Effector CD4-positive, alpha-beta T cell (primary cell): Measurements from ENCODE around the gene SGTA.

ENCODE experiments used
- DNase-seq: peaks from one replicate; pipeline ENCODE4 v3.0.0-alpha.2; 2020

Gene SGTA

DNA sequence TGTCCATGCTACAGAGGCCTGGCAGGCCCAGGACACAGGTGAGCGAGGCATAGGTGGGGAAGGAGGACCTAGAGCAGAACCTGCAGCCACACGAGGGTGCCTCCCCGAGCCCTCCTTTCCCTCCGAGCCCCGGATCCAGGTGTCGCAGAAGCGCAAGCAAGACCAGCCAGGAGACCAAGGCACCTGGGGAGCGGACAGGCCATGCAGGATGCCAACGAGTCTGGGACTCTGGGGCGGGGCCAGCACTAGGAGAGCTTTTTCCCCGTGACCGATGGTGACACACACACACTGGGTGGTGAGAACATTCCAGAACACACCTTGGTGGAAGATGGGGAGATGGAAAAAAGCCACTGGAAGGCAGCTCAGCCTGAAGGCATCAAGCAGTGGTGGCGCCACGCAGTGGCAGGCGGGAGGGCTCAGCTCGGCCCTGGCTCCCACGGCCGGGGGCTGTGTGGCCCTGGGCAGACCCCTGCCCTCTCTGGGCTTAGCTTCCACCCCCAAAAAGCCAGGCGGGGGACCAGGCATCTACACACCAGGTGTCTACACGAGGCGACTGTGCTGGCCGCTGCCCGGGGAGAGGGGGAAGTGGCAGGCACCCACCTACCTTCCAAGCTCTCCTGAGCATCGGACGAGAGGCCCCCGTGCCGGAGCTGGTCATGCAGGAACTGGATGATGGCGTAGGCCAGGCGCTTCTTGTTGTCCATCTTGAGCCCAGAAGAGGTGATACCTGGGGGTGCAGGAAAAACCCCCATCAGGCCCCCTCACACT, 14.5 kb downstream of the SGTA start:
- DNase-seq: no peak

DNA sequence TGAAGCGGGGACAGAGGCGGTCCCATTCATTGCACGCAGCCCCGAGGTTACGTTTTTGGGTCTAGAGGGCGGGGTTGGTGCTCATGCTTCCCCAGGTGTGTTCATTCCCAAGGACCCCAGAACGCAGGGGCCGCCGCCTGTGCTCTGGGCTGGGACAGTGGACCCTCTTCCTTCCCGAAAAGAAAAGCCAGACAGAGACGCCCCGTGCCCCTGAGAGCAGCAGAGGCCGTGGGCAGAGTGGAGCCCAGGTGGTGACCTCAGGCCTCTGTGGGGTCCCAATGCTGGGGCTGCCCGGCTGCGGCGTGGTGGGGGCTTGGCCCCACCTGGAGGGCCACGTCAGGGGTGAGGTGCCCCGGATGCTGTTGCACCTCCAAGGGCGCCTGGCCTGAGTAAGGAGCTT, 15.4 kb downstream of the SGTA start:
- DNase-seq: no peak

DNA sequence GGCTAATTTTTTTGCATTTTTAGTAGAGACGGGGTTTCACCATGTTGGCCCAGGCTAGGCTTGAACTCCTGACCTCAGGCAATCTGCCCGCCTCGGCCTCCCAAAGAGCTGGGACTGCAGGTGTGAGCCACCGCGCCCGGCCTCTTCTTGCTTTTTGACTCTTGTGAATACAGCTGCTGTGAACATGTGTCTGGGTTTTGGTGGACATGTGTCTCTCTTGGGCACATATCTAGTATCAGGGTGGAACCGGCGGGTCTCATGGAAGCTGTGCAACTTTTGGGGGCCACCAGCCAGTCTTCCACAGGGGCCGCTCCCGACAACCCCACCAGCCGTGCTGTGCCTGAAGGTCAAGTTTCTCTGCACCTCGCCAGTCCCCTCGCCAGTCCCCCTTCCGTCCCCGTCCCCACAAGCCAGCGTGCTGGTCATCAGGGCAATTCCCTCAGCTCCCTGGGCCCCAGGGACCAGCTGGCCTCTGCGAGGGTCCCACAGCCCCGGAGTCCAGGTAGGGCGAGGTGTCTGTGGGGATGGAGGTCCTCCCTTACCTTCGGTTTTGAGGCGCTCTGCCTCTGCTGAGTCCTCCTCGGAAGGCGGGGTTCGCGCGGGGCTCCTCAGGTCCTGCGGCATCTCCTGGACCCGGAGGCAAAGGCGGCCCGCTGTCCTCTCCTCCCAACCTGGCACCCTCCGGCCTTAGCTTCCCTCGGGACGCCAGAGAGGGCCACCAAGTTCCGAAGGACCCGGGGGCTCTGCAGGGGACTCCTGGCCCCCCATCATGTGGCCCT, 16.3 kb downstream of the SGTA start:
- DNase-seq: no peak

DNA sequence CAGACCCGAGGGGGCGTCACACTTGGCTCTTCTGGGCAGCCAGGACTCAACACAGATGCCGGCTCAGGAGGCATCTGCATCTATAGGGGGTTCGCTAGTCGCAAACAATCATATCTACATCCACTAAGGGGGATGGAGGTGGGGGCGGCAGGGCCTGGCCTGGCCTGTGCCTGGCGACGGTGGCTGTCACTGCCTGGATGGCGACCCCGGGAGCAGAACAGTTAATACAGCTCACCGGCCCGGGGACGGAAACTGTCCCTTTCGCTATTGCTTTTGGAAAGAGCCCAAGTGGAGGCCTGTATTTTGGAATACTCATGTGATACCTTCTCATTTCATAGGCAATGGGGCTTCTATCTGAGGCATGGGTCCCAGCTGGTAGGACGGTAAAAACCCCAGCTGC, 17.7 kb downstream of the SGTA start:
- no peak for DNase-seq

DNA sequence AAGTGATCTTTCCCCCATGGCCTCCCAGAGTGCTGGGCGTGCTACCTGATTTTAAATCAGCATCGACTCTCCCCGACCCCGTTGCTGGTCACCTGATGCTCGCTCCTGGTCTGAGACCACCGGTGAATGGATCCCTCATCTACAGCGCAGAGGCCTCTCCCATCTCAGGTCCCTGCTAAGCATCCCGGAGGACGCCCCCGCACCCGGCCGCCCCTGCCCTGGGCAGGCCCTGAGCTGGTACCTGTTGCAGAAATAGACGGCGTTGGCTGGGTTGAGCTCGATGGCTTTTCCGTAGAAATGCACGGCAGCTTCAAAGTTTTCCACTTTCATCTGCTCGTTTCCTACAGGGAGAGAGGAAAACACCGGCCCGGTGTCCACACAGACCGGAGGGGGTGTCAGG, 18.1 kb downstream of the SGTA start:
- DNase-seq: no peak

DNA sequence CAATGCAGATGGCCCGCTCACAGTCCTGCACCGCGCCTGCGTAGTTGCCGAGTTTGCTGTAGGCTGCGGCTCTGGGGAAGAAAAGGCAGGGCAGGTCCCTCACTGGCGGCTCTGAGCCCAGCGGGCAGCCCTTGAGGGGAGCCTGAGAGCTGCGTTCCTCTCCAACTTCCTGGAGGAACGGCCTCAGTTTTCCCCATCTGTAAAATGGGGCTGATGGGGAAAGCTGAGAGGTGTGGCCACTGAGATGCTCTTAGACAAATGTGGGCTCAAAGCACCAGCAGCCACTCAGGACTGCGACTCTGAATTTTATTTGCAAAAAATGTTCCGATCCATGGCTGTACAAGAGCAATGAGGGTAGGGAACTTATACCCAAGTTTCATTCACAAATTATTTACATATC, 19.4 kb downstream of the SGTA start:
- DNase-seq: no peak

DNA sequence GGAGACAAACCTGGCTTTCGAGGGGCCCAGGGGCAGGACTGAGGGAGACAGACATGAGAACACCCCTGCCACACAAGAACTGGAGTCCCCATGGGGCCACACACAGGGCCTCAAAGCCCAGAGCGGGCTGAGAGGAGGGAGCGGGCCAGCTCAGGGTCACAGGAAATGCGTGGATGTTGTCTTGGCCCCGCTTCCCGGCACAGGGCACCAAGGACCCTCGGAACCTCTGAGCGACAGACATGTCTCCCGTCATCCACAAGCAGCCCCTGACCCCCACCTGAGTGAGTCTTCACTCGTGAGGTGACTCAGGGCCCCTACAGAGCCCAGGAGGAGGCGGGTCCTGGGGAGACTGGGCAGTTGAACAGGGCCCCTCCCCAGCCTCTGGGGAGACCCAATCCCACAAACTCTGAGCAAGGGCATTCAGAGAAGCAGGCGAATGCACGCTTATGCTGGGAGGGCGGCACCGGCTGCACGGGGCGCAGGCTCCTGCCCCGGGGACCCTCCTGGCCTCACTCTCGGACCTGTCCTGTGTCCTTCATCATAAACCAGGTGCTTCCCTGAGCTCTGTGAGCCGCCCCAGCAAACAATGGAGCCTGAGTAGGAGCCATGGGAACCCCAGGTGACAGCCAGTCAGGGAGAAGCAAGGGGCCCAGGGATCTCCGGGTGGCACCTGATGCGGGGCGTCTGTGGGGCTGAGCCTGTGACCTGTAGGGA, 20.1 kb downstream of the SGTA start:
- no peak for DNase-seq

DNA sequence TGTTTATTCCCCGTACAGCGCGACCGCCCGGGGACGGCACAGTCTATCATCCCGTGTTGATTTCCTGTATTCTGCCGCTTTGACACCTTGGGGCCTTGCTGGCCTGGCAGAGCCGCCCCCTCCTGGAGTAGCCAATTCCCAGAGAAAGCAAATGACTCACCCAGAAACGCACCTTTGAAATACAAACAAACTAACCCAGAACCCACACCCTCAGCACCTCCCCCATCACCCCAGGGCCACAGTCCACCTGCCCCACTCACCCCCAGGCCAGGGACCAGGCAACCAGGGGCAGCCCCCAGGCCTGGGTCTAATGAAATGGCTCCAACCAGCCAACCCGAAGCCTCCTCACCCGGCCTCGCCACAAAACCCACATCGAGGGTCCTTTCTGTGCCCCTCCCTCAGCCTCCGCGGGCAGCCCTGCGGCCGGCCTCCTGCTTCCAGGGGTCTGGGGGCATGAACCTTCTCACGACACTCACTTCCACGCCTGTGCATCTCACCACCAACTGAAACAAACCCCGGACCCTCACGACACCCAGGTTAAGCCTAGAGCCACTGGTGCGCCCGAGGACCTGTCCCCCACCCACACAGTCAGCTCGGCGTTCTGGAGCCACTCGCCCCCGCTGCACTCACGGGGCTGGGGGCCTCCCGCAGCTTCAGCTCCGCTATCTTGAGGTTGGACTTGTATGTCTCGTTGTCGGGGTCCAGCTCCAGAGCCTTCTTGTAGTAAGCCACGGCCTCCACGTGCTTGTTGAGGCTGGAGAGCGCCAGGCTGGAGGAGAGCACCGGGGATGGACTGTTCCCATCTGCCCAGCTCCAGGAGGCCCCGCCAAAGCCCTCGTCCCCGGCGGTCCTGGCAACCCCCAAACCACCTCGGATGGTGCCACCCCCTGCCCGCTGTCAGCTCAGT, 20.9 kb downstream of the SGTA start:
- DNase-seq: no peak

DNA sequence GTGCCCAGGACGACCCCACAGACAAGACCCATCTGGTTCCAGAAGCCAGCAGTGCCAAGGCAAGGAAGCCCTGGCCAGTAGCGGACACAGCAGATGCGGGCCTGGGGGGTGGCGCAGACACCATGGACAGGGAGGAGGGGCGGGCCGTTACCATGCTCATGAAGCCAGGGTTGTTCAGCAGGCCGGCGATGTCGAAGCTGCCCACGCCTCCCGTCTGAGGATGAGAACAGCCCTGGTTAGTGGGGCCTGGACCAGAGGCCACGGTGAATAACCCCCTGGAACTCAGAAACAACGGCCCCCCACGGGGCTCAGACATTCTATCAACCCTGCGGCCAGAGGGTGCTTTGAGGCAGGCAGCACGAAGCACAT, 21.8 kb downstream of the SGTA start:
- DNase-seq: no peak

DNA sequence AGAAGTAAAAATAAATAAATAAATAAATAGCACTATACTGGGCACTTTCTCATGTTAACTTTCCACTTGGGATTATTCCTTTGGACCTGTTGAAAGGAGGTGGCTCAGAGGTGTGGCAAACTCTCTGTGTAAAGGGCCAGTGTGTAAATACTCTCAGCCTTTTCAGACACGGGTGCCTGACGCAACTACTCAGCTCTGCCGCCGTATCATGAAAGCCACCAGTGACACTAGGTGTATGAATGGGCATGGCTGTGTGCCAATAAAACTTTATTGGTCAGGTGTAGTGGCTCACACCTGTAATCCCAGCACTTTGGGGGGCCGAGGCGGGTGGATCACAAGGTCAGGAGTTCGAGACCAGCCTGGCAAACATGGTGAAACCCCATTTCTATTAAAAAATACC, 23.1 kb downstream of the SGTA start:
- no peak for DNase-seq

DNA sequence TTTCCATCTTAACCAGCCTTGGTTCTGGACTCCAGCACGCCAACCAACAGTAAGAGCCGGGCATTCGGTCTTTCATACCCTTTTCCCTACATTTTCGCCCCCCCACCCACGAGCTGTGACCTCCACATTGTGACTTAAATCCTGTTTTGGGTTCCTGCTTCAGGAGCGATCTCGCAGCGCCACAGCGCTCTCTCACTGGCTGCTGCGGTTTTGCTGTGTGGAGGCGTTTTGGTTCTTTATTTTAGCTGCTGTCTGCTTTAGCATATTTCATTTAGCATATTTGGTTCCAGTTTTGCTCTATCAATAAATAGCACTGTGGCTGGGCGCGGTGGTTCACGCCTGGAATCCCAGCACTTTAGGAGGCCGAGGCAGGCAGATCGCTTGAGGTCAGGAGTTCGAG, 23.7 kb downstream of the SGTA start:
- DNase-seq: no peak

DNA sequence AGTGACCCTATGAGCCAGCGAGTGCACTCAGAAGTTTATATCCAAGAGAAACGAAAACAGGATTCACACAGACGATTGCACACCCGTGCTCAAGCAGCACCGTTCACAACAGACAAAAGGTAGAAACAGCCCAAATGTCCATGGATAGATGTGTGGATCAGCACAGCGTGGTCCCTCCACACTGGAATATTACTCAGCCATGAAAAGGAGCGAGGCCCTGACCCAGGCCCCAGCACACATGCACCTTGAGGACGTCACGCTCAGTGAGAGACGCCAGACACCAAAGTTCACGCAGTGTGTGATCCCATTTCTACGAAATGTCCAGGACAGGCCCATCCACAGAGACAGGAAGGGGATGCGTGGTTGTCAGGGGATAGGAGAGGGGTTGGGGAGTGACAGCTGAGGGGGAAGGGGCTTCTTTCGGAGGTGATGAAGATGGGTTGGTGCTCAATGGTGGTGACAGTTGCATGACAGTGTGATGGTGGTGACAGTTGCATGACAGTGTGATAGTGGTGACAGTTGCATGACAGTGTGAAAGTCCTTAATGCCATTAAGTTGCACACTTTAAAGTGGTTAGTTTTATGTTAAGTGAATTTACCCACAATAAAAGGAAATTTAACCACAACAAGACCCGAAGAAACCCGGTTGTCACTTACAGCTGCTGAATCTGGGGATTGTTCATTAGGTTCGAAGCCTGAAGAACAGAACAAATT, 24.3 kb downstream of the SGTA start:
- no peak for DNase-seq

DNA sequence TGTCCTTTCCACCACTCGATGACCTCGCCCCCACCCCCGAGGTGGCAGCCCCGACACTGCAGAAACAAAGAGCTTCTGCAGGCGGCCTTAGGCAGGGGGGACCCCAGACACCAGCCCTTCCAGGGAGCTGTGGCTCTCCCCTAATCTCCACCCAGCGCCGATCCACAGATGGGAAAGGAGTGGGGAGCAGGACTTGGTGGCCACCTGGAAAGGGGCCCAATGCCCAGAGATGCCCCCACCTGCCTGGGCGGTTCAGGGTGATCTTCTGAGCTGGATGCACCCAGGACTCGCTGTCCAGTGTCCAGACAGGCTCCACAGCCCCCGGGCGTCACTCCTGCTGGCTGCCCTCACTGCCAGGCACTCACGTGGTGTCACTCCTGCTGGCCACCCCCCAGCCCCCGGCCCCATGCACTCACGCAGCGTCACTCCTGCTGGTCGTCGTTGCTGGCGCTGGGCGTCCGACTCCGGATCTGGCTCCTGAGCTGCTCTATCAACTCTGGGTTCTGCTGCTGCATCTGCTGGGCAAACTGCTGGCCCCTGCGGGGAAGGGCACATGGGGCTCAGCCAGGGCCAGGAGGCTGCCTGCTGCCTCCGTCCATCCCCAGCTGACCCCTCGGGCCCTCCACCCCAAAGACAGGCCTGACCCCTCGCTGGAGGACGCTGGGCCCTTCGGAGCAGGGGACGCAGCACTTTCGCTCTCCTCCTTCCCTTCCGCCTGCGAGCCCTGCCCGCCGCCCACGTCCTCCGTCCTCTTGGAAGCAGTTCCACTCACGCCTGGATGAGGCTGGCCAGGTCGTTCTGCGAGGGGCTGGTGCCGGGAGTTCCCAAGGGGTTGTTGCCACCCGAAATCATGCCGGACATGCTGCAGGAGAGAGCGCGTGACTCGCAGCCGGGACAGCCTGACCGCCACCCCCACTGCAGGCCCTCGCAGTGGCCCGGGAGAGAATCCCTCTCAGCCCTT, 25.9 kb downstream of the SGTA start:
- no peak for DNase-seq

DNA sequence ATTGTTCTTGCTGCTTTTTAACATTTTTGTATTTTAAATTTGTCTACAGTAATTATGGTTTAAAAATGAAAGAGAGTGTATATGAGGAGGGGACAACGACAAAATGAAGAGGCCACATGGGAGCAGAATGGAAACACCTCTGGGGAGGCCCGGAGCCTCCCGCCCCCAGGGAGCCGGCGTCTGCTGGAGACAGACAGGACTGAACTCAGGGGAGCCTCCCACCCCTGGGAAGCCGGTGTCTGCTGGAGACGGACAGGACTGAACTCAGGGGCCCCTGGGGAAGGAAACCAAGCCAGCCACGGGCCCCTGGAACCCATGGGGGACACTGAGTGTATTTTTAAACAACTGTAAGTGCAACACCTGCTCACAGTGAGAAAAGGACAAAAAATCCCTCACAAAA, 26.6 kb downstream of the SGTA start:
- DNase-seq: no peak

DNA sequence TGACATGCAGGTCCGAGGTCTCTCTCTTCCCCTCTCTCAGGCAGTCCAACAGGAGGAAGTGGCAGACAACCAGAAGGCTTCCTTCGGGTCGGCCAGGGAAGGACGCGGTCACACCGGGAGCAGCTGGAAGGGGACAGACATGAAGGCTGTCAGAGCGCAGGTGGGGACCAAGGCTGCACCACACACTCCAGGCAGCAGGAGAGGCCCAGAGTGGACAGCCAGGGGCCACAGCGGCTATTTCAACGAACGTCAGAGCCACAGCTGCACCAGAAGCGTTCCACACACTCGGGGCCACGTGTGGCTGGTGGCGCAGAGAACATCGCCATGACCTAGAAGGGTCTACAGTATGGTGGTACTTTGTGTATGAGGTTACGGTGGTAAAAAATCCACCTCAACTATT, 27.3 kb downstream of the SGTA start:
- no peak for DNase-seq

DNA sequence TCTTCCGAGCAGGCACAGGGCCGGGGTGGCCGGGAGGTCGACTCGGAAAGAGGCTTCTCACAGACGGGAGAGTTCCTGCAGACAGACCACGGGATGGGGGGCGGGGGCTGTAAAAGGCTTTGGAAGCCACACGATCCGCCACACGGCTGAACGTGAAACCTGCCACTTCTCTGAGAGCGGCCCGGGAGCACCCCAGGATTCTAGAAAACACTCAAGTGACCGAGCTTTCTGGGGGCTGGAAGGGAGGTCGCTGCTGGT, 27.7 kb downstream of the SGTA start:
- DNase-seq: no peak

DNA sequence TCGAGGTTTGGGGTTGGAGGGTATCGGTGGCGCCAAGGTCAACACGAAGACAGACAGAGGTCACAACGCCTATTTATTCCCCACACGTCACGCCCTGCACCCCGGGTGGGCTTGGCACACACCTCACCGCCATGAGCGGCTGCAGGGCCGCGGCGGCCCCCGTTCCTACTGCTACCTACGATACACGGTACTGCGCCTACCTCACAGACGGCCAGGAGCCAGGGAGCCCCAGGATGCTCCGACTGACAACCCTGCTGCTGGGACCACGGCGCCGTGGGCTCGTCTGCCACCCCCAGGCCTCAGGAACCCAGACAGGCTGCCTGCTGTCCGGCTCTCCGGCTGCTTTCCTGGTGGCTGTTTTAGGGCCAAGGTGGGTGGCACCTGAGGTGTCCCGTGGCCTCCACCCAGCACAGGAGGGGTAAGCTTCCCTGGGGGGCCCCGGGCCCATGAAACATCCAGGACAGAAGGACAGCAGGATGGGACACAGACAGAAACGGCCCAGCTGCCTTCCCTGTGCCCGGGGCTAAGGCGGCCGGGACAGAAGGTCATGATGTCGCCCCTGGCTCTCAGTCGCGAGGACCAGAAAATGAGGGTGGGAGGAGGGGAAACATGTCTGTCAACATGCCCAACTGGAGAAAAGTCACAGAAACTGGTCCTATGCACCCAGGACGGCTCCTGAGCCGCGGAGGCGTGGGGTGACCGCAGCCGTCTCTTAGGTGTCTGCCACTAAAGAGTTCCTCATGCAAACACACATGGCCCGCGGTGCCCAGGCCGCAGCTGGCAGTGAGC, 28.2 kb downstream of the SGTA start:
- DNase-seq: no peak

DNA sequence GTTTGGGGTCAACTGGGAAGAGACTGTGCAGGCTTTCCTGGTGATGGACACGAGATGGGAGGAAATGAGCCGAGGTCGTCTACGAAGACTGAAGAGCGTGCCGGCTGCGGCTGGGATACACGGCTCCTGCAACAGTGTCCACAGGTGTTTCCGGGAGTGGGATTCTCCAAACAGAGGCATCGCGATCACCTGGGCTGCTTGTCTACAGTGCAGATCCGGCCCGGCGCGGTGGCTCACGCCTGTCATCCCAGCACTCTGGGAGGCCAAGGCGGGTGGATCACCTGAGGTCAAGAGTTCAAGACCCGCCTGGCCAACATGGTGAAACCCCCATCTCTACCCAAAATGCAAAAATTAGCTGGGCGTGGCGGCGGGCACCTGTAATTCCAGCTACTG, 31.6 kb downstream of the SGTA start:
- DNase-seq: no peak

DNA sequence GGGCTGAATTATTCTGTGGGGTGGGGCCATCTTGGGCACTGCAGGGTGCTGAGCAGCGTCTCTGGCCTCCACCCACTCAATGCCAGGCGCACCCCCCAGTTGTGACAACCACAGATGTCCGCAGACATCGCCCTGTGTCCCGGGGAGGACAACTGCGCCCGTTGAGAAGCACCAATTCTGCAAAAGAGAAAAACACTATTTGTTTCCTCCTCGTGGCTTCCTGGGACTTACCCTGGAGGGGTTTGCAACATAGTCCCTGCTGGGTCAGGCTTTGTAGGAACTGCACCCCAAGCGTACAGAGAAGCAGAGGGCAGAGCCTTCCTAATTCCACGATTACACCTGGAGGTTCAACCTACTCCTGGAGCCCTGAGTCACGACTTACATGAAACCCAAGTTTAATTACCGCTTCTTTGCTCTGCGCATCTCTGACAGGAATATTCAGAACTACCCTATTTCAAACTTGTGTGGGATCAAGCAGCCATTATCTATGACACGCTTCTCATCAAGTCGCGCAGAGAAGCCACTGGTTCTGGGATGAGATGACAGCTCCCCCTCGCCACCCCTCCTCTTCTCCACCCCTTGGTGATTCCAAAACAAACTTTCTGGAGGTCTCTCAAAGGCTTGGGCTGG, 32.1 kb downstream of the SGTA start:
- no peak for DNase-seq

DNA sequence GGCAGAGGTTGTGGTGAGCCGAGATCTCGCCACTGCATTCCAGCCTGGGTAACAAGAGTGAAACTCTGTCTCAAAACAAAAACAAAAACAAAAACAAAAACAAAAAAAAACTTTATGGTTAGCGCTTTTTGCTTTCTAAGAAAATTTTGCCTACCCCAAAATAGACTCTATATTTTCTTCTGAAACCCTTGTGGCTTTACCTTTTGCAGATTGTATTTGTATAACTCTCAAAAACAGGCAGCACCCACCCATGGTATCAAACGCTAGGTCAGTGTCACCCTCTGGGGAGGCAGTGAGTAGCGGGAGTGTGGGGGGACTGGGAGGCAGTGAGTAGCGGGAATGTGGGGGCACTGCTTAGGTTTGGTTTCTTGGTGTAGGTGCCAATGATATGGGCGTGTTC, 35.7 kb downstream of the SGTA start:
- DNase-seq: no peak
